ENCODE data around the gene DNAH3.

- TF ChIP-seq POLR2A (IDR thresholded peaks at IDR 0.05) (no peak), CTCF (IDR thresholded peaks at IDR 0.05) (no peak)
Observed at GRCh38 chr16:21194771-21195301, 44.2 kb upstream of the DNAH3 start.
